SK-N-SH treated with all-trans-retinoic acid at 6 μM for 48 hours (cell line): ENCODE data around the gene RLN2.

Experiments
- ARNTL ChIP-seq: fragments of 450-650 bp; formaldehyde crosslinking; IDR thresholded peaks from 2 replicates; pipeline ENCODE4 v1.5.0; 2020; ENCODE audit warnings: low read depth, mild to moderate bottlenecking, moderate library complexity, borderline replicate concordance
- CSDC2 ChIP-seq: fragments of 250-450 bp; sonication (Bioruptor Pico); IDR thresholded peaks from 2 replicates; pipeline ENCODE4 v1.5.0; 2020; ENCODE audit warnings: mild to moderate bottlenecking, moderate library complexity
- CSRNP3 ChIP-seq: fragments of 250-450 bp; sonication (Bioruptor Pico); IDR thresholded peaks from 2 replicates; pipeline ENCODE4 v1.5.1; 2021; ENCODE audit warnings: mild to moderate bottlenecking, moderate library complexity
- GLIS3 ChIP-seq: fragments of 250-450 bp; sonication (Bioruptor Pico); IDR thresholded peaks from 2 replicates; pipeline ENCODE4 v1.5.0; 2020; ENCODE audit warnings: mild to moderate bottlenecking, moderate library complexity
- OSR1 ChIP-seq: fragments of 250-450 bp; sonication (Bioruptor Pico); IDR thresholded peaks from 2 replicates; pipeline ENCODE4 v1.8.0; 2022; ENCODE audit warnings: moderate library complexity, mild to moderate bottlenecking, inconsistent platforms
- PATZ1 ChIP-seq: fragments of 250-450 bp; sonication (Bioruptor Pico); IDR thresholded peaks from 2 replicates; pipeline ENCODE4 v1.8.0; 2020; ENCODE audit warnings: mild to moderate bottlenecking, moderate library complexity, borderline replicate concordance
- PPARA ChIP-seq: fragments of 250-450 bp; sonication (Bioruptor Pico); IDR thresholded peaks from 2 replicates; pipeline ENCODE4 v1.5.0; 2020; ENCODE audit warnings: mild to moderate bottlenecking, borderline replicate concordance
- RARB ChIP-seq: fragments of 250-450 bp; sonication (Bioruptor Pico); IDR thresholded peaks from 2 replicates; pipeline ENCODE4 v1.8.0; 2021; ENCODE audit warnings: mild to moderate bottlenecking, moderate library complexity
- SNAI2 ChIP-seq: fragments of 250-450 bp; sonication (Bioruptor Pico); IDR thresholded peaks from 2 replicates; pipeline ENCODE4 v1.5.0; 2020; ENCODE audit warnings: mild to moderate bottlenecking, moderate library complexity
- TOX ChIP-seq: fragments of 250-450 bp; sonication (Bioruptor Pico); IDR thresholded peaks from 2 replicates; pipeline ENCODE4 v1.8.0; 2021; ENCODE audit warnings: mild to moderate bottlenecking, moderate library complexity, borderline replicate concordance
- ZFP30 ChIP-seq: fragments of 450-650 bp; formaldehyde crosslinking; IDR thresholded peaks from 2 replicates; pipeline ENCODE4 v1.5.0; 2022; ENCODE audit warnings: mild to moderate bottlenecking, moderate library complexity
- ZNF70 ChIP-seq: fragments of 450-650 bp; formaldehyde crosslinking; IDR thresholded peaks from 2 replicates; pipeline ENCODE4 v1.5.0; 2020; ENCODE audit warnings: mild to moderate bottlenecking, moderate library complexity
- TF ChIP-seq, protein P1 (sequence below): fragments of 250-450 bp; sonication (Bioruptor Pico); IDR thresholded peaks from 2 replicates; pipeline ENCODE4 v1.8.0; 2021; ENCODE audit warnings: low read depth, mild to moderate bottlenecking, moderate library complexity, borderline replicate concordance

DNA sequence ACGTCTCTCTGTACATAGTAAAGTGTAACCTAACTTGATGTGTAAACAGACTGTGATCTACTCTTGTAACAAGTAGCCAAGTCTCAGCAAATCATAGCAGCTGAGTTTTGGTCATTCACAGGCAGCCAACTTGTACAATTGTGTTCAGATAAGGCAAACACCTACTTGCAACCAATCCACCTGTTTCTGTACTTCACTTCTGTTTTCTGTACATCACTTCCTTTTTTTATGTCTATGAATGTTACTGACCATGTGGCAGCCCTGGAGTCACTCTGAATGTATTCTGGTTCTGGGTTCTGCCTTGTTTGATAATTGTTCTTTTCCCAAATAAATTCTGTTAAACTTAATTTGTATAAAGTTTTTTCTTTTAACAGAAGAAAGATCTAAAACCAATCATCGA, 26.0 kb downstream of the RLN2 start:
- TF ChIP-seq OSR1 = no peak
- no peak for TF ChIP-seq PATZ1 (CRISPR knock-in tag)
- TF ChIP-seq RARB (CRISPR knock-in tag) = no peak
- no peak for TF ChIP-seq ZFP30 (CRISPR knock-in tag)
- TF ChIP-seq PPARA (CRISPR knock-in tag) = no peak
- TF ChIP-seq CSRNP3 (CRISPR knock-in tag) = no peak
- no peak for TF ChIP-seq ARNTL (CRISPR knock-in tag)
- no peak for TF ChIP-seq TOX (CRISPR knock-in tag)
- TF ChIP-seq GLIS3 = no peak
- TF ChIP-seq CSDC2 (CRISPR knock-in tag) = no peak
- no peak for TF ChIP-seq ZNF70 (CRISPR knock-in tag)
- TF ChIP-seq, protein P1, sequence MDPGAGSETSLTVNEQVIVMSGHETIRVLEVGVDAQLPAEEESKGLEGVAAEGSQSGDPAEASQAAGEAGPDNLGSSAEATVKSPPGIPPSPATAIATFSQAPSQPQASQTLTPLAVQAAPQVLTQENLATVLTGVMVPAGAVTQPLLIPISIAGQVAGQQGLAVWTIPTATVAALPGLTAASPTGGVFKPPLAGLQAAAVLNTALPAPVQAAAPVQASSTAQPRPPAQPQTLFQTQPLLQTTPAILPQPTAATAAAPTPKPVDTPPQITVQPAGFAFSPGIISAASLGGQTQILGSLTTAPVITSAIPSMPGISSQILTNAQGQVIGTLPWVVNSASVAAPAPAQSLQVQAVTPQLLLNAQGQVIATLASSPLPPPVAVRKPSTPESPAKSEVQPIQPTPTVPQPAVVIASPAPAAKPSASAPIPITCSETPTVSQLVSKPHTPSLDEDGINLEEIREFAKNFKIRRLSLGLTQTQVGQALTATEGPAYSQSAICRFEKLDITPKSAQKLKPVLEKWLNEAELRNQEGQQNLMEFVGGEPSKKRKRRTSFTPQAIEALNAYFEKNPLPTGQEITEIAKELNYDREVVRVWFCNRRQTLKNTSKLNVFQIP (CRISPR knock-in tag) = no peak
- TF ChIP-seq SNAI2 = no peak
